GM12878 (cell line): ENCODE results near the gene PDE1C. TPM values are rescaled to one million over a fixed set of nuclear protein-coding genes. Genes with fewer than 3 reads are reported as not detected.

ENCODE experiments used
- ATAC-seq: fragments of 200-7000 bp; cut with Tn5 transposase; 3 replicates; pipeline ENCODE4 v1.9.1; 2020; ENCODE audit warnings: mild to moderate bottlenecking, moderate library complexity
- BruUV-seq: library from RNA; stranded (reverse); fragments of 400-500 nt; replicated peaks from 2 replicates; lab custom pipeline; 2021; lab: Mats Ljungman, UMichigan
- CTCF ChIA-PET: fragments of 300-600 bp; sonication (Branson Sonifier 250); formaldehyde crosslinking; extraction: SDS; loops from one replicate; lab custom pipeline; 2021; ENCODE audit warnings: inconsistent platforms; lab: Yijun Ruan, JAX
- POLR2A ChIA-PET: fragments of 350-600 bp; formaldehyde crosslinking; extraction: SDS; loops from one replicate; lab custom pipeline; 2021; ENCODE audit warnings: inconsistent platforms; lab: Charles Lee
- RAD21 ChIA-PET: fragments of 300-600 bp; sonication (Branson Sonifier 250); formaldehyde crosslinking; loops from one replicate; lab custom pipeline; 2023; ENCODE audit warnings: antibody characterized with exemption; ENCODE audit not compliant: unreplicated experiment; lab: Charles Lee
- SMC1A ChIA-PET: fragments of 300-600 bp; sonication (Branson Sonifier 250); formaldehyde crosslinking; loops from one replicate; lab custom pipeline; 2023; ENCODE audit not compliant: unreplicated experiment, uncharacterized antibody; lab: Charles Lee
- DNase-seq: peaks from one replicate; pipeline ENCODE4 v3.0.0-alpha.2; 2011; ENCODE audit warnings: low read depth, low spot score
- FAIRE-seq: peaks from 3 replicates; lab custom pipeline; 2011; peaks lifted over from hg19 to GRCh38; lab: Jason Lieb, UNC
- H2AFZ ChIP-seq: 2 replicates; pipeline ENCODE4 v1.6.0; 2011; ENCODE audit warnings: low read depth, low read length, control low read depth; ENCODE audit not compliant: control insufficient read depth
- H3K27ac ChIP-seq: 2 replicates; pipeline ENCODE4 v1.5.1; 2011; ENCODE audit warnings: control low read depth; ENCODE audit not compliant: control insufficient read depth, insufficient read depth
- H3K27me3 ChIP-seq, 2 experiments: replicated peaks in 1 of 2; 2 replicates each; pipeline versions ENCODE4 v1.6.0 to v1.6.1; 2011; ENCODE audit warnings: low read length in 1 of 2; ENCODE audit not compliant: control insufficient read depth in 2 of 2, insufficient read depth in 2 of 2
- H3K36me3 ChIP-seq, 2 experiments: 2 replicates each; pipeline ENCODE4 v1.5.1; 2011; ENCODE audit warnings: low read length in 1 of 2; ENCODE audit not compliant: control insufficient read depth in 2 of 2, insufficient read depth in 2 of 2
- H3K4me1 ChIP-seq: 2 replicates; pipeline ENCODE4 v1.6.1; 2011; ENCODE audit warnings: mild to moderate bottlenecking, low read length, moderate library complexity, mixed read lengths; ENCODE audit not compliant: control insufficient read depth, insufficient read depth
- H3K4me2 ChIP-seq: 2 replicates; pipeline ENCODE4 v1.6.0; 2011; ENCODE audit warnings: control low read depth; ENCODE audit not compliant: control insufficient read depth, insufficient read depth
- H3K4me3 ChIP-seq: fragments of 200-600 bp; sonication (generic); 2 replicates; pipeline ENCODE4 v1.5.1; 2016
- H3K79me2 ChIP-seq: 2 replicates; pipeline ENCODE4 v1.6.0; 2011; ENCODE audit warnings: low read length; ENCODE audit not compliant: control insufficient read depth, insufficient read depth
- H3K9ac ChIP-seq: 2 replicates; pipeline ENCODE4 v1.8.0; 2011; ENCODE audit warnings: low read length, control low read depth, mixed read lengths; ENCODE audit not compliant: control insufficient read depth, insufficient read depth
- H3K9me3 ChIP-seq: replicated peaks from 3 replicates; pipeline ENCODE4 v1.5.1; 2011; ENCODE audit warnings: mild to moderate bottlenecking, low read length; ENCODE audit not compliant: control insufficient read depth, insufficient read depth
- H4K20me1 ChIP-seq: 2 replicates; pipeline ENCODE4 v1.6.0; 2011; ENCODE audit not compliant: control insufficient read depth, insufficient read depth
- ASH2L ChIP-seq: fragments of 300-600, 200-600 bp; sonication (generic); IDR thresholded peaks from 2 replicates; pipeline ENCODE4 v1.6.1; 2017; ENCODE audit warnings: low read depth, mild to moderate bottlenecking, borderline replicate concordance
- BHLHE40 ChIP-seq, 2 experiments: fragments of 450-650 bp in 1 of 2; IDR thresholded peaks; 2 replicates each; pipeline ENCODE4 v1.6.1; 2011 to 2017; ENCODE audit warnings: low read depth in 2 of 2, borderline replicate concordance in 1 of 2, improper control_type of control experiment in 1 of 2, low read length in 1 of 2, mild to moderate bottlenecking in 1 of 2
- BMI1 ChIP-seq: fragments of 450-650 bp; IDR thresholded peaks from 2 replicates; pipeline ENCODE4 v1.6.1; 2016; ENCODE audit warnings: mild to moderate bottlenecking, moderate library complexity, borderline replicate concordance
- BRCA1 ChIP-seq: IDR thresholded peaks from 2 replicates; pipeline ENCODE4 v1.6.1; 2011; ENCODE audit warnings: low read depth, low read length, improper control_type of control experiment
- CBX5 ChIP-seq: sonication (generic); IDR thresholded peaks from 2 replicates; pipeline ENCODE4 v1.6.1; 2016; ENCODE audit warnings: low read depth, moderate library complexity, mild to moderate bottlenecking, inconsistent platforms
- FOXK2 ChIP-seq: fragments of 450-650 bp; IDR thresholded peaks from 2 replicates; pipeline ENCODE4 v1.6.1; 2017; ENCODE audit warnings: mild to moderate bottlenecking, moderate library complexity
- FOXM1 ChIP-seq: IDR thresholded peaks from 2 replicates; pipeline ENCODE4 v1.6.1; 2012; ENCODE audit warnings: low read depth, mild to moderate bottlenecking, inconsistent platforms, low read length, moderate library complexity
- JUND ChIP-seq: IDR thresholded peaks from 2 replicates; pipeline ENCODE4 v1.6.1; 2012; ENCODE audit warnings: low read depth, mild to moderate bottlenecking, low read length, improper control_type of control experiment, moderate library complexity
- MEF2A ChIP-seq: IDR thresholded peaks from 2 replicates; pipeline ENCODE4 v1.6.1; 2011; ENCODE audit warnings: low read depth, mild to moderate bottlenecking, low read length, moderate library complexity; ENCODE audit not compliant: insufficient read depth
- RB1 ChIP-seq: fragments of 450-650 bp; formaldehyde crosslinking; IDR thresholded peaks from 2 replicates; pipeline ENCODE4 v1.6.1; 2017; ENCODE audit warnings: mild to moderate bottlenecking, borderline replicate concordance
- SUPT20H ChIP-seq: IDR thresholded peaks from 2 replicates; pipeline ENCODE4 v1.6.1; 2011; ENCODE audit warnings: low read depth, mild to moderate bottlenecking, low read length, moderate library complexity, borderline replicate concordance; ENCODE audit not compliant: control insufficient read depth
- SUZ12 ChIP-seq: fragments of 200-600 bp; sonication (generic); IDR thresholded peaks from one replicate; pipeline ENCODE4 v1.6.1; 2018; ENCODE audit warnings: antibody characterized with exemption, mild to moderate bottlenecking; ENCODE audit not compliant: unreplicated experiment
- YY1 ChIP-seq: IDR thresholded peaks from 2 replicates; pipeline ENCODE4 v1.6.1; 2011; ENCODE audit warnings: low read depth, mild to moderate bottlenecking, low read length
- ZBTB40 ChIP-seq: fragments of 450-650 bp; IDR thresholded peaks from 2 replicates; pipeline ENCODE4 v1.6.1; 2016; ENCODE audit warnings: mild to moderate bottlenecking, moderate library complexity, borderline replicate concordance
- WGBS: methylation state at CpG from one replicate; pipeline ENCODE4 v1.1.6; 2016; ENCODE audit warnings: low lambda C conversion rate; ENCODE audit not compliant: insufficient replicate concordance, insufficient coverage; ENCODE audit errors: missing lambda C conversion rate; 5-methylcytosine and 5-hydroxymethylcytosine counted together
- in situ Hi-C: fragments of 300-500 bp; cut with MboI; formaldehyde crosslinking; loops from 9 replicates; pipeline ENCODE4 v1.14.3; 2018; ENCODE audit warnings: mixed read lengths
- intact Hi-C: fragments of 100-400 bp; cut with micrococcal nuclease; formaldehyde crosslinking; loops from one replicate; pipeline ENCODE4 v1.14.2; 2022; ENCODE audit not compliant: unreplicated experiment
- polyA plus RNA-seq, 11 experiments: library from polyadenylated mRNA; depleted of rRNA in 4 of 11; unstranded in 6 of 11; stranded (reverse) in 5 of 11; fragments of >200 nt; fragmentation: Nextera tagmentation in 4 of 11; fragmentation: Illumina TruSeq in 1 of 11; extraction: Ambion mirVana in 4 of 11; extraction: Trizol in 1 of 11; gene quantifications; 1 replicate in 1 of 11; 2 replicates in 10 of 11; pipeline versions ENCODE4 v1.2.1 to v1.2.3, GENCODE V29; 2011 to 2016; ENCODE audit warnings: inconsistent platforms in 2 of 11, missing spikeins in 2 of 11, low read depth in 1 of 11
- total RNA-seq, 4 experiments: library from RNA; depleted of rRNA in 3 of 4; stranded (reverse); fragments of >200 nt in 3 of 4; fragmentation: Illumina TruSeq in 1 of 4; extraction: Trizol in 1 of 4; gene quantifications; 2 replicates each; pipeline versions ENCODE4 v1.2.1 to v1.2.3, GENCODE V29; 2013 to 2021
- TF ChIP-seq, protein P1 (sequence below): IDR thresholded peaks from 2 replicates; pipeline ENCODE4 v1.6.1; 2011; ENCODE audit warnings: low read depth, low read length, improper control_type of control experiment, borderline replicate concordance
- TF ChIP-seq, protein P2 (sequence below): fragments of 450-650 bp; IDR thresholded peaks from 2 replicates; pipeline ENCODE4 v1.6.1; 2017; ENCODE audit warnings: mild to moderate bottlenecking, low read depth, inconsistent platforms; ENCODE audit not compliant: poor library complexity, severe bottlenecking

Gene PDE1C
- total and polyA plus RNA-seq, 10 of the 15 experiments (the other 5 are each of a cell fraction or from before 2014, with no cell fraction given), result 0.29 to 2.3 (median 0.70) TPM

- 43% methylated on average over 9 of the region's 9 CpGs for WGBS
- Histone ChIP-seq H2AFZ (no peak overlapping the region), H3K27ac (no peak overlapping the region), H3K27me3 (peaks cover 3 to 4% of the 10 kb centered on the region in 2 experiments; a peak in 2 of 4 replicates), H4K20me1 (no peaks in the 10 kb centered on the region), H3K4me2 (no peak overlapping the region), H3K4me1 (no peaks in the 10 kb centered on the region), H3K79me2 (no peaks in the 10 kb centered on the region), H3K9me3 (no peaks in the 10 kb centered on the region), H3K36me3 (no peaks in the 10 kb centered on the region), H3K9ac (no peak overlapping the region), H3K4me3 (no peak overlapping the region)
- ChIA-PET POLR2A (interaction anchor here (0.6 kb wide), 1 partner anchor 12 kb away, joined by 4 read pairs; no protein-coding TSS in a partner anchor), CTCF (no interaction called here), RAD21 (no interaction called here), SMC1A (no interaction called here)
- FAIRE-seq (no peak), ATAC-seq (no peak), DNase-seq (no peak)
- intact Hi-C loops (no loop called here), in situ Hi-C loops (no loop called here)
- no peak for TF ChIP-seq MEF2A
- TF ChIP-seq BHLHE40 (IDR thresholded peaks at IDR 0.05; ENCODE audit: borderline replicate concordance in 1 of 2, low read depth in 2 of 2, low read length in 1 of 2), result no peak
- TF ChIP-seq ASH2L, result no peak
- TF ChIP-seq RB1, result no peak
- no peak for TF ChIP-seq FOXK2
- TF ChIP-seq, protein P1, sequence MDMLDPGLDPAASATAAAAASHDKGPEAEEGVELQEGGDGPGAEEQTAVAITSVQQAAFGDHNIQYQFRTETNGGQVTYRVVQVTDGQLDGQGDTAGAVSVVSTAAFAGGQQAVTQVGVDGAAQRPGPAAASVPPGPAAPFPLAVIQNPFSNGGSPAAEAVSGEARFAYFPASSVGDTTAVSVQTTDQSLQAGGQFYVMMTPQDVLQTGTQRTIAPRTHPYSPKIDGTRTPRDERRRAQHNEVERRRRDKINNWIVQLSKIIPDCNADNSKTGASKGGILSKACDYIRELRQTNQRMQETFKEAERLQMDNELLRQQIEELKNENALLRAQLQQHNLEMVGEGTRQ, result no peak
- no peak for TF ChIP-seq SUPT20H
- TF ChIP-seq ZBTB40, result no peak
- TF ChIP-seq FOXM1, result no peak
- TF ChIP-seq, protein P2, sequence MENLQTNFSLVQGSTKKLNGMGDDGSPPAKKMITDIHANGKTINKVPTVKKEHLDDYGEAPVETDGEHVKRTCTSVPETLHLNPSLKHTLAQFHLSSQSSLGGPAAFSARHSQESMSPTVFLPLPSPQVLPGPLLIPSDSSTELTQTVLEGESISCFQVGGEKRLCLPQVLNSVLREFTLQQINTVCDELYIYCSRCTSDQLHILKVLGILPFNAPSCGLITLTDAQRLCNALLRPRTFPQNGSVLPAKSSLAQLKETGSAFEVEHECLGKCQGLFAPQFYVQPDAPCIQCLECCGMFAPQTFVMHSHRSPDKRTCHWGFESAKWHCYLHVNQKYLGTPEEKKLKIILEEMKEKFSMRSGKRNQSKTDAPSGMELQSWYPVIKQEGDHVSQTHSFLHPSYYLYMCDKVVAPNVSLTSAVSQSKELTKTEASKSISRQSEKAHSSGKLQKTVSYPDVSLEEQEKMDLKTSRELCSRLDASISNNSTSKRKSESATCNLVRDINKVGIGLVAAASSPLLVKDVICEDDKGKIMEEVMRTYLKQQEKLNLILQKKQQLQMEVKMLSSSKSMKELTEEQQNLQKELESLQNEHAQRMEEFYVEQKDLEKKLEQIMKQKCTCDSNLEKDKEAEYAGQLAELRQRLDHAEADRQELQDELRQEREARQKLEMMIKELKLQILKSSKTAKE, result no peak
- no peak for TF ChIP-seq CBX5
- no peak for TF ChIP-seq JUND
- no peak for TF ChIP-seq BRCA1
- no peak for TF ChIP-seq YY1
- no peak for TF ChIP-seq BMI1
- TF ChIP-seq SUZ12, result no peak
- no TSS peak for BruUV-seq
Observed at GRCh38 chr7:32070051-32070405, 179 bp downstream of the PDE1C start.
